Suprapubic skin (tissue), 4 donors: Measurements from ENCODE around the gene CACNA2D3.

Experiments
- CTCF ChIP-seq, 2 donors: fragments of 200-600 bp in 1 of 2; fragments of 450-650 bp in 1 of 2; sonication (generic) in 1 of 2; IDR thresholded peaks; one replicate each; pipeline ENCODE4 v1.5.1; 2016 to 2019; ENCODE audit warnings: antibody characterized with exemption in 2 of 2, mild to moderate bottlenecking in 1 of 2, moderate library complexity in 1 of 2
- EP300 ChIP-seq: sonication (generic); formaldehyde crosslinking; IDR thresholded peaks from one replicate; pipeline ENCODE4 v1.6.1; 2017; ENCODE audit warnings: antibody characterized with exemption
- POLR2A ChIP-seq, 2 donors: fragments of 450-650 bp; IDR thresholded peaks; one replicate each; pipeline ENCODE4 v1.6.1; 2017; ENCODE audit warnings: antibody characterized with exemption in 2 of 2, mild to moderate bottlenecking in 2 of 2, moderate library complexity in 2 of 2
- POLR2AphosphoS5 ChIP-seq, 3 donors: sonication (generic); formaldehyde crosslinking; IDR thresholded peaks; one replicate each; pipeline ENCODE4 v1.6.1; 2017; ENCODE audit warnings: antibody characterized with exemption in 3 of 3

GRCh38 chr3:54235998-54236397 is 113.6 kb downstream of the CACNA2D3 start:
- TF ChIP-seq POLR2A (IDR thresholded peaks at IDR 0.05) (no peak), CTCF (IDR thresholded peaks at IDR 0.05) (no peak), POLR2AphosphoS5 (IDR thresholded peaks at IDR 0.05) (no peak), EP300 (no peak)
